Neural crest cell (in vitro differentiated cells): ENCODE data around the gene LARGE2. TPM values are rescaled to one million over a fixed set of nuclear protein-coding genes. Genes with fewer than 3 reads are reported as not detected.

ENCODE experiments used
- DNase-seq: peaks from one replicate; pipeline ENCODE4 v3.0.0; 2021; ENCODE audit warnings: low read depth, mixed read lengths, low spot score
- H3K27ac Mint-ChIP-seq: one replicate; pipeline ENCODE4 v1.8.0; 2021; ENCODE audit warnings: mild to moderate bottlenecking, mixed read lengths; ENCODE audit not compliant: unreplicated experiment
- H3K27me3 Mint-ChIP-seq: 2 replicates; pipeline ENCODE4 v1.8.0; 2021; ENCODE audit warnings: low read depth, mild to moderate bottlenecking, mixed read lengths
- H3K36me3 Mint-ChIP-seq: 2 replicates; pipeline ENCODE4 v1.8.0; 2021; ENCODE audit warnings: low read depth, mild to moderate bottlenecking, mixed read lengths
- H3K4me1 Mint-ChIP-seq: 2 replicates; pipeline ENCODE4 v1.8.0; 2021; ENCODE audit warnings: mixed read lengths
- H3K4me3 Mint-ChIP-seq: one replicate; pipeline ENCODE4 v1.8.0; 2021; ENCODE audit warnings: mild to moderate bottlenecking, mixed read lengths
- H3K9me3 Mint-ChIP-seq: 2 replicates; pipeline ENCODE4 v1.8.0; 2021; ENCODE audit warnings: mixed read lengths
- CTCF ChIP-seq: fragments of 200-600 bp; sonication (generic); conservative IDR thresholded peaks from 2 replicates; pipeline ENCODE4 v1.5.0; 2021; ENCODE audit warnings: antibody characterized with exemption, mild to moderate bottlenecking
- total RNA-seq: library from RNA; stranded (reverse); gene quantifications from 2 replicates; pipeline ENCODE4 v1.2.1, GENCODE V29; 2021

LARGE2 gene
- total RNA-seq, 1 donor from 2014 or later = not detected

- TF ChIP-seq CTCF = no peak
- Mint-ChIP-seq H3K36me3 (no peaks in the 10 kb centered on the region), H3K4me3 (peak overlapping the region; percentile 75), H3K27ac (no peak overlapping the region), H3K9me3 (no peaks in the 10 kb centered on the region), H3K27me3 (peaks cover 8% of the 10 kb centered on the region), H3K4me1 (peaks cover 18% of the 10 kb centered on the region)
- no peak for DNase-seq
These were observed 8.4 kb upstream of the LARGE2 start for GRCh38 chr11:45913942-45914635.

GRCh38 chr11:45915446-45915845 lies 7.0 kb upstream of the LARGE2 start:
- H3K4me1 Mint-ChIP-seq = peaks cover 18% of the 10 kb centered on the region
- peak overlapping the region; percentile 74 for H3K4me3 Mint-ChIP-seq
- H3K9me3 Mint-ChIP-seq = no peaks in the 10 kb centered on the region
- no peak for DNase-seq
- H3K27ac Mint-ChIP-seq = no peak overlapping the region
- H3K36me3 Mint-ChIP-seq = no peaks in the 10 kb centered on the region
- H3K27me3 Mint-ChIP-seq = peaks cover 15% of the 10 kb centered on the region
- no peak for TF ChIP-seq CTCF

GRCh38 chr11:45917286-45917622 lies 5.2 kb upstream of the LARGE2 start:
- Mint-ChIP-seq H3K27ac (no peak overlapping the region), H3K4me1 (peaks cover 24% of the 10 kb centered on the region)
- DNase-seq = no peak

GRCh38 chr11:45917623-45918330 lies 4.7 kb upstream of the LARGE2 start, which contains the start of gene PEX16:
PEX16 (minus strand) TSS chr11:45917877; CDS start chr11:45917811, 66 bp downstream.
- no peaks in the 10 kb centered on the region for H3K36me3 Mint-ChIP-seq
- no peaks in the 10 kb centered on the region for H3K9me3 Mint-ChIP-seq
- peak; percentile 83 for DNase-seq
- H3K4me3 Mint-ChIP-seq = peak within 1 kb of the TSS; percentile 96
- TF ChIP-seq CTCF = no peak
- peaks cover 24% of the 10 kb centered on the region for H3K4me1 Mint-ChIP-seq
- H3K27ac Mint-ChIP-seq = peak within 1 kb of the TSS; percentile 96
- peaks cover 29% of the 10 kb centered on the region for H3K27me3 Mint-ChIP-seq

More at GRCh38 chr11:45917286-45917622, 5.2 kb upstream of the LARGE2 start:
- H3K36me3 Mint-ChIP-seq = no peaks in the 10 kb centered on the region
- peaks cover 29% of the 10 kb centered on the region for H3K27me3 Mint-ChIP-seq
- peak overlapping the region; percentile 96 for H3K4me3 Mint-ChIP-seq
- no peaks in the 10 kb centered on the region for H3K9me3 Mint-ChIP-seq
- no peak for TF ChIP-seq CTCF

GRCh38 chr11:45918331-45918941 lies 4.0 kb upstream of the LARGE2 start:
- DNase-seq = peak; percentile 73
- H3K4me1 Mint-ChIP-seq = peaks cover 24% of the 10 kb centered on the region
- no peaks in the 10 kb centered on the region for H3K36me3 Mint-ChIP-seq
- peaks cover 33% of the 10 kb centered on the region for H3K27me3 Mint-ChIP-seq
- no peak for TF ChIP-seq CTCF
- H3K4me3 Mint-ChIP-seq = peak overlapping the region; percentile 96
- H3K27ac Mint-ChIP-seq = peak overlapping the region; percentile 96
- H3K9me3 Mint-ChIP-seq = no peaks in the 10 kb centered on the region
